H9 (cell line): ENCODE data around the gene ANKS1B. TPM values are rescaled to one million over a fixed set of nuclear protein-coding genes. Genes with fewer than 3 reads are reported as not detected.

ENCODE experiments used
- DNase-seq: peaks from one replicate; pipeline ENCODE4 v3.0.0-alpha.2; 2017
- H2AFZ ChIP-seq: one replicate; pipeline ENCODE4 v1.6.1; 2013; ENCODE audit warnings: mild to moderate bottlenecking, low read length, control low read depth, moderate library complexity
- H2AK5ac ChIP-seq: 2 replicates; pipeline ENCODE4 v1.6.1; 2013; ENCODE audit warnings: low read length, control low read depth, mixed read lengths; ENCODE audit not compliant: insufficient read length
- H2BK120ac ChIP-seq: one replicate; pipeline ENCODE4 v1.6.1; 2013; ENCODE audit warnings: low read depth, mild to moderate bottlenecking, low read length, control low read depth, inconsistent platforms; ENCODE audit not compliant: poor library complexity, severe bottlenecking
- H2BK12ac ChIP-seq: 2 replicates; pipeline ENCODE4 v1.6.1; 2013; ENCODE audit warnings: low read length, control low read depth, mixed read lengths, low read depth; ENCODE audit not compliant: insufficient read length
- H2BK15ac ChIP-seq: 2 replicates; pipeline ENCODE4 v1.6.1; 2013; ENCODE audit warnings: low read depth, low read length, control low read depth
- H2BK20ac ChIP-seq: one replicate; pipeline ENCODE4 v1.6.1; 2013; ENCODE audit warnings: low read depth, mild to moderate bottlenecking, low read length, control low read depth, inconsistent platforms; ENCODE audit not compliant: poor library complexity, severe bottlenecking
- H2BK5ac ChIP-seq: 2 replicates; pipeline ENCODE4 v1.6.1; 2013; ENCODE audit warnings: low read length, control low read depth, mixed read lengths; ENCODE audit not compliant: insufficient read length
- H3K14ac ChIP-seq: 2 replicates; pipeline ENCODE4 v1.6.1; 2013; ENCODE audit warnings: low read length, control low read depth; ENCODE audit not compliant: insufficient read depth
- H3K18ac ChIP-seq: 2 replicates; pipeline ENCODE4 v1.6.1; 2013; ENCODE audit warnings: low read depth, mild to moderate bottlenecking, mixed read lengths, low read length, control low read depth; ENCODE audit not compliant: insufficient read length
- H3K23ac ChIP-seq: 2 replicates; pipeline ENCODE4 v1.6.1; 2013; ENCODE audit warnings: low read length, control low read depth, mixed read lengths, low read depth; ENCODE audit not compliant: insufficient read length
- H3K23me2 ChIP-seq: 2 replicates; pipeline ENCODE4 v1.6.1; 2013; ENCODE audit warnings: low read depth, mild to moderate bottlenecking, mixed read lengths, low read length, control low read depth; ENCODE audit not compliant: insufficient read length, poor library complexity, severe bottlenecking
- H3K27ac ChIP-seq: 2 replicates; pipeline ENCODE4 v1.5.1; 2013; ENCODE audit warnings: low read length, control low read depth, mixed read lengths, low read depth; ENCODE audit not compliant: insufficient read length
- H3K27me3 ChIP-seq: 2 replicates; pipeline ENCODE4 v1.6.1; 2013; ENCODE audit warnings: low read length, control low read depth, inconsistent platforms; ENCODE audit not compliant: insufficient read depth
- H3K4ac ChIP-seq: 2 replicates; pipeline ENCODE4 v1.6.1; 2013; ENCODE audit warnings: low read depth, mild to moderate bottlenecking, control low read depth, inconsistent platforms, low read length, moderate library complexity
- H3K4me1 ChIP-seq: 2 replicates; pipeline ENCODE4 v1.6.1; 2013; ENCODE audit warnings: low read length, control low read depth, inconsistent platforms; ENCODE audit not compliant: insufficient read depth
- H3K4me2 ChIP-seq: 2 replicates; pipeline ENCODE4 v1.6.1; 2013; ENCODE audit warnings: low read length, control low read depth, mixed read lengths; ENCODE audit not compliant: insufficient read length, insufficient read depth
- H3K56ac ChIP-seq: 2 replicates; pipeline ENCODE4 v1.6.1; 2013; ENCODE audit warnings: low read depth, mild to moderate bottlenecking, mixed read lengths, low read length, control low read depth; ENCODE audit not compliant: insufficient read length
- H3K79me1 ChIP-seq: 2 replicates; pipeline ENCODE4 v1.6.1; 2013; ENCODE audit warnings: low read depth, mild to moderate bottlenecking, moderate library complexity, low read length, control low read depth, inconsistent platforms; ENCODE audit not compliant: insufficient read depth, poor library complexity, severe bottlenecking
- H3K79me2 ChIP-seq: 2 replicates; pipeline ENCODE4 v1.6.1; 2013; ENCODE audit warnings: low read length, control low read depth, inconsistent platforms; ENCODE audit not compliant: insufficient read depth
- H3K9ac ChIP-seq: 2 replicates; pipeline ENCODE4 v1.6.1; 2013; ENCODE audit warnings: low read length, control low read depth, mixed read lengths; ENCODE audit not compliant: insufficient read length; ENCODE audit errors: extremely low read depth
- H3K9me3 ChIP-seq: one replicate; pipeline ENCODE4 v1.6.1; 2013; ENCODE audit warnings: low read depth, low read length, inconsistent platforms; ENCODE audit not compliant: control insufficient read depth
- H3T11ph ChIP-seq: one replicate; pipeline ENCODE4 v1.6.1; 2013; ENCODE audit warnings: mild to moderate bottlenecking, low read length, control low read depth, inconsistent platforms
- H4K20me1 ChIP-seq: one replicate; pipeline ENCODE4 v1.6.1; 2013; ENCODE audit not compliant: control insufficient read depth, insufficient read length, insufficient read depth
- H4K5ac ChIP-seq: 2 replicates; pipeline ENCODE4 v1.6.1; 2013; ENCODE audit warnings: low read depth, mild to moderate bottlenecking, mixed read lengths, low read length, control low read depth; ENCODE audit not compliant: insufficient read length
- H4K8ac ChIP-seq: replicated peaks from 2 replicates; pipeline ENCODE4 v1.6.1; 2013; ENCODE audit warnings: low read length, control low read depth, mixed read lengths, low read depth; ENCODE audit not compliant: insufficient read length
- H4K91ac ChIP-seq: 2 replicates; pipeline ENCODE4 v1.6.1; 2013; ENCODE audit warnings: low read depth, mild to moderate bottlenecking, moderate library complexity, mixed read lengths, low read length, control low read depth; ENCODE audit not compliant: insufficient read length
- H3K27ac Mint-ChIP-seq, 3 experiments: 2 replicates in 2 of 3; 3 replicates in 1 of 3; pipeline ENCODE4 v1.8.0; 2020 to 2021; ENCODE audit warnings: mixed read lengths in 3 of 3, mild to moderate bottlenecking in 1 of 3, moderate library complexity in 1 of 3
- H3K27me3 Mint-ChIP-seq: 2 replicates; pipeline ENCODE4 v1.8.0; 2021; ENCODE audit warnings: low read depth, mild to moderate bottlenecking, moderate library complexity, mixed read lengths
- H3K36me3 Mint-ChIP-seq, 3 experiments: 2 replicates in 2 of 3; 3 replicates in 1 of 3; pipeline ENCODE4 v1.8.0; 2020 to 2021; ENCODE audit warnings: low read depth in 3 of 3, mixed read lengths in 3 of 3; ENCODE audit not compliant: insufficient read depth in 1 of 3
- H3K4me1 Mint-ChIP-seq, 2 experiments: 2 replicates each; pipeline ENCODE4 v1.8.0; 2020; ENCODE audit warnings: mixed read lengths in 2 of 2
- H3K4me3 Mint-ChIP-seq, 2 experiments: 2 replicates in 1 of 2; 3 replicates in 1 of 2; pipeline ENCODE4 v1.8.0; 2020 to 2021; ENCODE audit warnings: mild to moderate bottlenecking in 2 of 2, mixed read lengths in 2 of 2, moderate library complexity in 1 of 2
- H3K9me3 Mint-ChIP-seq, 2 experiments: 2 replicates in 1 of 2; 3 replicates in 1 of 2; pipeline ENCODE4 v1.8.0; 2020; ENCODE audit warnings: mild to moderate bottlenecking in 2 of 2, mixed read lengths in 2 of 2, moderate library complexity in 1 of 2
- WGBS: extraction: QIAGEN DNeasy Blood & Tissue Kit; methylation state at CpG from one replicate; pipeline ENCODE4 v1.1.7; 2013; ENCODE audit warnings: missing lambda C conversion rate, low lambda C conversion rate, mixed read lengths; ENCODE audit not compliant: insufficient read length; ENCODE audit errors: extremely low coverage; 5-methylcytosine and 5-hydroxymethylcytosine counted together
- total RNA-seq: library from RNA; stranded (reverse); gene quantifications from 2 replicates; pipeline ENCODE4 v1.2.1, GENCODE V29; 2021
- TF ChIP-seq, protein P1 (sequence below): fragments of 200-600 bp; sonication (generic); conservative IDR thresholded peaks from 3 replicates; pipeline ENCODE4 v1.8.0; 2021; ENCODE audit warnings: antibody characterized with exemption, mild to moderate bottlenecking

ANKS1B gene
- total RNA-seq, 1 experiment from 2014 or later: 4.1 TPM

DNA sequence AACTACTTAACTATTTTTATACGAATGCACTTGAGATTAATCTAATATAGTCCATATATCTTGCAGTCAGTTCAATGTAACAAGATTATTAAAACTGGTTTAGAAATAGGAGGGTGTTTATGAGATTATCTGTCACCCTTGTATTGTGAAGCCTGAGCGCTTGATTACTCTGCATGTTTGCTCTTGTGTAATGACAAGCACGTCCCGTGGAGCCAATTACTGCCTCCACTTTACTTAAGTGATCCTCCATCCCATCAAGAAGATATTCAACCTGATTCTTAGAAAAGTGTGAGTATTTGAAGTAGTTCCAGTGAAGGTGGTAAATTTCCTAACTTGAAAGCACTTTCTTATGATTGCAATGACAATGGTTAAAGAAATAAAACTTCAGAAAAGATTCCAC, 752.4 kb downstream of the ANKS1B start:
- no peaks in the 10 kb centered on the region for H3K9me3 ChIP-seq
- H3K4me3 Mint-ChIP-seq: no peak overlapping the region
- H3K4me2 ChIP-seq: no peak overlapping the region
- H2AFZ ChIP-seq: no peak overlapping the region
- H3K27ac ChIP-seq: no peak overlapping the region
- no peak overlapping the region for H4K8ac ChIP-seq
- H3K4me1 Mint-ChIP-seq: peaks cover 0 to 10% of the 10 kb centered on the region in 2 experiments; a peak in 2 of 4 replicates
- H2AK5ac ChIP-seq: no peak overlapping the region
- no peak overlapping the region for H3K23ac ChIP-seq
- no peak overlapping the region for H3T11ph ChIP-seq
- no peaks in the 10 kb centered on the region for H3K23me2 ChIP-seq
- no peak overlapping the region for H3K56ac ChIP-seq
- no peak overlapping the region for H3K27ac Mint-ChIP-seq
- H3K9ac ChIP-seq: no peak overlapping the region
- H4K20me1 ChIP-seq: no peaks in the 10 kb centered on the region
- H2BK5ac ChIP-seq: no peak overlapping the region
- no peak overlapping the region for H2BK120ac ChIP-seq
- no peak overlapping the region for H2BK20ac ChIP-seq
- no peak overlapping the region for H3K18ac ChIP-seq
- no peak for DNase-seq
- H3K79me1 ChIP-seq: no peaks in the 10 kb centered on the region
- H3K4ac ChIP-seq: no peak overlapping the region
- H3K27me3 Mint-ChIP-seq: no peaks in the 10 kb centered on the region
- no peak overlapping the region for H2BK15ac ChIP-seq
- H3K9me3 Mint-ChIP-seq: peaks cover 0 to 9% of the 10 kb centered on the region in 2 experiments; a peak in 3 of 5 replicates
- WGBS: no CpG with 5 or more reads among the region's 4 CpGs
- no peak overlapping the region for H4K91ac ChIP-seq
- H3K4me1 ChIP-seq: no peaks in the 10 kb centered on the region
- H3K27me3 ChIP-seq: no peaks in the 10 kb centered on the region
- TF ChIP-seq, protein P1, sequence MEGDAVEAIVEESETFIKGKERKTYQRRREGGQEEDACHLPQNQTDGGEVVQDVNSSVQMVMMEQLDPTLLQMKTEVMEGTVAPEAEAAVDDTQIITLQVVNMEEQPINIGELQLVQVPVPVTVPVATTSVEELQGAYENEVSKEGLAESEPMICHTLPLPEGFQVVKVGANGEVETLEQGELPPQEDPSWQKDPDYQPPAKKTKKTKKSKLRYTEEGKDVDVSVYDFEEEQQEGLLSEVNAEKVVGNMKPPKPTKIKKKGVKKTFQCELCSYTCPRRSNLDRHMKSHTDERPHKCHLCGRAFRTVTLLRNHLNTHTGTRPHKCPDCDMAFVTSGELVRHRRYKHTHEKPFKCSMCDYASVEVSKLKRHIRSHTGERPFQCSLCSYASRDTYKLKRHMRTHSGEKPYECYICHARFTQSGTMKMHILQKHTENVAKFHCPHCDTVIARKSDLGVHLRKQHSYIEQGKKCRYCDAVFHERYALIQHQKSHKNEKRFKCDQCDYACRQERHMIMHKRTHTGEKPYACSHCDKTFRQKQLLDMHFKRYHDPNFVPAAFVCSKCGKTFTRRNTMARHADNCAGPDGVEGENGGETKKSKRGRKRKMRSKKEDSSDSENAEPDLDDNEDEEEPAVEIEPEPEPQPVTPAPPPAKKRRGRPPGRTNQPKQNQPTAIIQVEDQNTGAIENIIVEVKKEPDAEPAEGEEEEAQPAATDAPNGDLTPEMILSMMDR: no peak
- no peak overlapping the region for H2BK12ac ChIP-seq
- no peak overlapping the region for H4K5ac ChIP-seq
- no peaks in the 10 kb centered on the region for H3K79me2 ChIP-seq
- no peak overlapping the region for H3K14ac ChIP-seq
- H3K36me3 Mint-ChIP-seq: peaks cover 6 to 11% (median 10%) of the 10 kb centered on the region in 3 experiments; a peak in 4 of 7 replicates
